Regular cardiac myocyte (primary cell): ENCODE results near the gene HSFX3. TPM values are rescaled to one million over a fixed set of nuclear protein-coding genes. Genes with fewer than 3 reads are reported as not detected.

Experiments
- total RNA-seq: library from RNA; depleted of rRNA; stranded (reverse); fragments of >200 nt; gene quantifications from 2 replicates; pipeline ENCODE4 v1.2.3, GENCODE V29; 2014

HSFX3 gene, protein sequence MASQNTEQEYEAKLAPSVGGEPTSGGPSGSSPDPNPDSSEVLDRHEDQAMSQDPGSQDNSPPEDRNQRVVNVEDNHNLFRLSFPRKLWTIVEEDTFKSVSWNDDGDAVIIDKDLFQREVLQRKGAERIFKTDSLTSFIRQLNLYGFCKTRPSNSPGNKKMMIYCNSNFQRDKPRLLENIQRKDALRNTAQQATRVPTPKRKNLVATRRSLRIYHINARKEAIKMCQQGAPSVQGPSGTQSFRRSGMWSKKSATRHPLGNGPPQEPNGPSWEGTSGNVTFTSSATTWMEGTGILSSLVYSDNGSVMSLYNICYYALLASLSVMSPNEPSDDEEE
- not detected in 2 replicates for total RNA-seq

DNA sequence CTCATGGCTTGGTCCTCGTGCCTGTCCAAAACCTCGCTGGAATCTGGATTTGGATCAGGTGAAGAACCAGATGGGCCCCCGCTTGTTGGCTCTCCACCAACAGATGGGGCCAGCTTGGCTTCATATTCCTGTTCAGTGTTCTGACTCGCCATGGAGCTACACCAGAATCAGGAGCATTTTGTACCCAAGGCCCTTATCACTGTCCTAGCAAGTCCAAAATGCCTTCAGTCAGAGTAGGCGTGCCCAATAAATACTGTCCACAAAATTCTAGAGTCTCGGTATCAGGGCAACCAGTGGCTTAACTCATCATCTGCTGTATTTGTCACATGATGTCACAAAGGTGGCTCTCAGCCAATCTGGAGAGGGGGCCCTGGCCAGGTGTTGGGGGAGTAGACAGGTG, at the start of gene HSFX3:
Gene HSFX3 (minus strand): TSS at position 224 of the 400 bp plus-strand sequence. CDS start 72 bp downstream, at position 152.

DNA sequence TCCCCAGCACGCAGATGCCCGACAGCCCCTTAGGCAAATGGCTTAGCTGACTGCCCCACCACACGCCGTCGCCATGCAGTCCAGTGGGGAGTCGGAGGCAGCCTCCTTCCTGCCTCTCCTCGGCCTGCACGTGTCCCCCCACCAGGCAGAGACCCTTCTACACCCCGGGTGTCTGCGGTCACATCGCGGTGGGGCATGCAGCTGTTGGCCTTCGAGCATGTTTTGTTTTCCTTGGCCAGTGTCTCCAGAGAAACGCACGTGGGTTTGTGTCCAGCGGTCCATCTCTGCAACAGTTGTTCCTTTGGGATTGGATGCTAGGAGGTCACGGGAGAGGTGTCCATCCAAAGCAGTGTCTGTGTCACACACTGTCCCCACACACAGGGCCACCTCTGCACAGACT, 45.5 kb upstream of the HSFX3 start, which contains the start of gene HSFX2:
Gene HSFX2 (minus strand): TSS at position 101 of the 400 bp plus-strand sequence. CDS start 614 bp downstream, outside the sequence.

DNA sequence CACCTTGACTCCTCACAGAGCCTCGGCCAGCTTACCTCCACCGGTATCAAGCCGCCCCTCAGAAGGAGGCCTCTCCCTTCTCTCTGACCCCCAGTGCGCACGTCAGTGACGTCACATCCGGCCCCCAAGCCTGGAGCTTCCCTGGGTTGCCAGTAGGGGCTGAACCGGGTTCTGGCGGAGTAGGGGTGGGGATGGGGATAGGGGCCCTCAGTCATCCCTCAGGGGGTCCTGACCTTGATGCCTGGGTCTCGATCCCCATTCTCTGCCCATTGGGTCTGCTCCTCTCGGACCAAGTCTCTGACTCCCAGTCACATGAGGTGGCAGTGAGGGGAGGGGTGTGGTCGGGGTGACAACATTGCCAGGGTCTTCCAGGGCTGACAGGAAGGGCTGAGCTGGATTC, 37.6 kb upstream of the HSFX3 start, which contains the start of gene MAGEA9B:
Gene MAGEA9B (minus strand): TSS at position 101 of the 400 bp plus-strand sequence. CDS start 4,280 bp downstream, outside the sequence.

DNA sequence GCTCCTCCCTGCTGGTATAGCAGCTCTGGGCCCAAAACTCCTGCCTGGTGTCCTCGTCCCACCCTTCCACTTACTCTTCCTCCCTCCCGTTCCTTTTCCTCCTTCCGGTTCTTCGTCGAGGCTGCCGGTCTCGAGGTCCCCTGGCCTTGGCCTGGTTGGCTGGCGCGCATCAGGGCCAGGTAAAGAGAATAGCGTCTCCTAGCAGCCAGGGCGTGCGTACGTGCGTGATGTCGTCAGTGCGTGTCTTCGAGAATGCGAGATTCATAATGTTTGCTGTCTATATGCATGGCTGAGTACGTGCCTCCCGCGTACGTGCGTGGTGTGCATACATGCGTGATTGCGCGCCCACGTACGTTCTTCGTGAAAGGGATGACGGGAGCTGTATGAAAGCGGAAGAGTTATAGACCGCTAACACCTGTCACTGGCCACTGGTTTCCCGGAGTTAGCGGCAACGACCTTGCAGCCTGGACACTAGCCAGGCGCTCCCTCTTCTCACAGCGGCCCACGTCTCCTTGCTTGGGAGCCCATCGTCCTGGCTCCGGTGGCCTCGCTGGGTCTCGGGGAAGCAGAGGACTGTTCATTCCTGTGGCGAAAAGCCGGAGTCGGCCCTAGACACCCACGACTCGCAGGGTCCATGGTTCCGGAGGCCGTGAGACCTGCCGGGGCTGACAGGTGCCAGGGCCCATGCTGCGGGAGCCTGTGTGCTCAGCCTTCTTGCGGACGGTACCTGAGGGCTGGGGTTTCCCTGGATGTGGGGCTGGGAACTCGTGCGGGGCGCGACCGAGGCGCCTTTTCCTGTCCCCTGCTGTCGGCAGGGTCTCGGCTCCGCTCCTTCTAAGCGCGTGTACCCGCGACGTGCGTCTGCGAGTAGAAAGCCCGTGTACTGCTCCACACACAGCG, 8.9 kb downstream of the HSFX3 start, which contains the start of gene EOLA1:
Gene EOLA1 (plus strand): TSS at position 392 of the 900 bp plus-strand sequence. CDS start 4,619 bp downstream, outside the sequence.

DNA sequence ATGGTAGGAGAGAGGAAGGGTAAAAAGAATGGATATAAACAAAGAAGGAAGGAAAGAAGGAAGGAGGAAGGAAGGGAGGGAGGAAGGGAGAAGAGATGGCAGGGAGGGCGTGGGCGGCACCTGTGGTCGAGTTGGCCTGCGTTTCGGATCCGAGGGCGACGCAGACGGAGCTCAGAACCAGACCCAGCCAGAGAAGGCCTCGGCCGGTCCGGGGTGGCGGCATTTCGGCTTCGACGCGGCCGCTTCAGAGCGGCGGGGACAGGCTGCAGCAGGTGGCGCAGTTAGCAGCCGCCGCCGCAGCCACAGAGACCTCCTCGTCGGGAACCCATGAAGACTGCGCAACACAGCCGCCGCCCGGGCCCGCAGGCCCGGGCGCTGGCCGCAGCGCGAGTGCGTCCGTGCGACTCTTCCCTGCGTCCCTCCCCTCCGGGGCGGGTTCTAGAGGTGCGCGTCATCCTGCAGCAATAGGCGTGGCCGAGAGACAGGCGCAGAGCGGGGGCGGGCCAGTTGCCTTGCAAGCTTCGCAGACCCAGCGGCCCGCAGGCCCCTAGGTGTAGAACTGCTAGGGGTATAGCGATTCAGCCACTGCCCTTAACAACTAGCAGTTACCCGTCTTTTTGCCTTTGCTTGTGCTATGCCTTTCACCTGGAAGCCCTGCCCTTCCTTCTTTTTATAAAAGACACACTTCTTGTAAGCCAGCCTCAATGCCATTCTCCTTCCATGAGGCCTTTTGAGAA, 44.6 kb downstream of the HSFX3 start, which contains the start of gene IDS:
Gene IDS (minus strand): TSS at position 392 of the 737 bp plus-strand sequence. CDS start 169 bp downstream, at position 223.

Other genes with a start within 250 kb of the HSFX3 start
- gene IDS, start 44.6 kb downstream of the HSFX3 start, total RNA-seq = 29.1 and 59.5 TPM in 2 replicates
- 13.8 and 20.6 TPM in 2 replicates for gene EOLA1, start 8.9 kb downstream of the HSFX3 start, total RNA-seq
- not detected in 2 replicates for gene MAGEA9B, start 37.5 kb upstream of the HSFX3 start, total RNA-seq
- gene HSFX2, start 45.4 kb upstream of the HSFX3 start, total RNA-seq = not detected in 2 replicates
- 12.8 and 21.4 TPM in 2 replicates for gene TMEM185A, start 81.9 kb upstream of the HSFX3 start, total RNA-seq
- gene MAGEA11, start 162.1 kb upstream of the HSFX3 start, total RNA-seq = not detected in 2 replicates
- gene HSFX1, start 224.1 kb upstream of the HSFX3 start, total RNA-seq = 0.38 and 0.85 TPM in 2 replicates
- gene MAGEA9, start 232.0 kb upstream of the HSFX3 start, total RNA-seq = not detected in 2 replicates